ENCODE measurements around the gene TDRD7.

Gene TDRD7, protein sequence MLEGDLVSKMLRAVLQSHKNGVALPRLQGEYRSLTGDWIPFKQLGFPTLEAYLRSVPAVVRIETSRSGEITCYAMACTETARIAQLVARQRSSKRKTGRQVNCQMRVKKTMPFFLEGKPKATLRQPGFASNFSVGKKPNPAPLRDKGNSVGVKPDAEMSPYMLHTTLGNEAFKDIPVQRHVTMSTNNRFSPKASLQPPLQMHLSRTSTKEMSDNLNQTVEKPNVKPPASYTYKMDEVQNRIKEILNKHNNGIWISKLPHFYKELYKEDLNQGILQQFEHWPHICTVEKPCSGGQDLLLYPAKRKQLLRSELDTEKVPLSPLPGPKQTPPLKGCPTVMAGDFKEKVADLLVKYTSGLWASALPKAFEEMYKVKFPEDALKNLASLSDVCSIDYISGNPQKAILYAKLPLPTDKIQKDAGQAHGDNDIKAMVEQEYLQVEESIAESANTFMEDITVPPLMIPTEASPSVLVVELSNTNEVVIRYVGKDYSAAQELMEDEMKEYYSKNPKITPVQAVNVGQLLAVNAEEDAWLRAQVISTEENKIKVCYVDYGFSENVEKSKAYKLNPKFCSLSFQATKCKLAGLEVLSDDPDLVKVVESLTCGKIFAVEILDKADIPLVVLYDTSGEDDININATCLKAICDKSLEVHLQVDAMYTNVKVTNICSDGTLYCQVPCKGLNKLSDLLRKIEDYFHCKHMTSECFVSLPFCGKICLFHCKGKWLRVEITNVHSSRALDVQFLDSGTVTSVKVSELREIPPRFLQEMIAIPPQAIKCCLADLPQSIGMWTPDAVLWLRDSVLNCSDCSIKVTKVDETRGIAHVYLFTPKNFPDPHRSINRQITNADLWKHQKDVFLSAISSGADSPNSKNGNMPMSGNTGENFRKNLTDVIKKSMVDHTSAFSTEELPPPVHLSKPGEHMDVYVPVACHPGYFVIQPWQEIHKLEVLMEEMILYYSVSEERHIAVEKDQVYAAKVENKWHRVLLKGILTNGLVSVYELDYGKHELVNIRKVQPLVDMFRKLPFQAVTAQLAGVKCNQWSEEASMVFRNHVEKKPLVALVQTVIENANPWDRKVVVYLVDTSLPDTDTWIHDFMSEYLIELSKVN

DNA sequence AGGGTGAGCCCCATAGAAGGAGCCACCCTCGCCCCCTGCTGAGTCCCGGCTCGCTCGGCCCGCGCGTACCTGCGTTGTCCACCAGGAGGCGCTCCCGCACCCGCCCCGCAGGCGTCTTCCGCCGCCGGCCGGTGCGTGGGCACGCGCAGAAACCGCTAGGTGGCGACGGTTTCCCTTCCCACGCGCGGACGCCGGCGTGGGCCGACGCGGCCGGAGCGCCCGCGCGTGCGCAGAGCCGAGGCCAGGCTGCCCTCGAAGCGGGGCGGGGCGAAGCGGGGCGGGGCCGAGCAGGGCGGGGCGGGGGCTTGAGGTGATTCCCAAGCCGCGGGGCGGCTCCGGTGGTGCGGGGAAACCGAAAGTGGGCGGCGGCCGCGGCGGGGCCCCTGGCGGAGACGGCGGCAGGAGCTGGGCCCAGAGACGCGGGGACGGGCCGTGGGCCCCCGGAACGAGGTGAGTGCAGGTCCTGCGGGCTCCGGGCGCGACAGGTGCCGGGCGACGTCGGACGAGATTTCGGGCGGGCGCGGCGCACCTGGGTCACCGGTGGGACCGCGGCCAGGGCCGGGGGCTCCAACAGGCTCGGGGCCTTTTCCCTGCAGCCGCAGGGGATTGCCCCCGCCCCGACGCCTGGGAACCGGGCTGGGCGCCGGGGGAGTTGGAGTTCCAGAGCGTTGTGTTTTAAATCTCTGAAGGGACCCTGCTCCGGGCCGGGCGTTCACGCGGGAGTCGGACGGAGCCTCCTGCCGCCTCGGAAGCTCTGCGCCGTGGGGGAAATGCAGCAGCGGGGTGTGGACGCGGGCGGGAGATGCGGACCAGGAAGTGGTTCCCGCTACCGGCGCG lies at the start of gene TDRD7:
TDRD7 (plus strand) TSS at position 308 of the 837 bp plus-strand sequence. CDS start 16,370 bp downstream, outside the sequence.
- no peak for DNase-seq (ENCODE audit: low read depth)

DNA sequence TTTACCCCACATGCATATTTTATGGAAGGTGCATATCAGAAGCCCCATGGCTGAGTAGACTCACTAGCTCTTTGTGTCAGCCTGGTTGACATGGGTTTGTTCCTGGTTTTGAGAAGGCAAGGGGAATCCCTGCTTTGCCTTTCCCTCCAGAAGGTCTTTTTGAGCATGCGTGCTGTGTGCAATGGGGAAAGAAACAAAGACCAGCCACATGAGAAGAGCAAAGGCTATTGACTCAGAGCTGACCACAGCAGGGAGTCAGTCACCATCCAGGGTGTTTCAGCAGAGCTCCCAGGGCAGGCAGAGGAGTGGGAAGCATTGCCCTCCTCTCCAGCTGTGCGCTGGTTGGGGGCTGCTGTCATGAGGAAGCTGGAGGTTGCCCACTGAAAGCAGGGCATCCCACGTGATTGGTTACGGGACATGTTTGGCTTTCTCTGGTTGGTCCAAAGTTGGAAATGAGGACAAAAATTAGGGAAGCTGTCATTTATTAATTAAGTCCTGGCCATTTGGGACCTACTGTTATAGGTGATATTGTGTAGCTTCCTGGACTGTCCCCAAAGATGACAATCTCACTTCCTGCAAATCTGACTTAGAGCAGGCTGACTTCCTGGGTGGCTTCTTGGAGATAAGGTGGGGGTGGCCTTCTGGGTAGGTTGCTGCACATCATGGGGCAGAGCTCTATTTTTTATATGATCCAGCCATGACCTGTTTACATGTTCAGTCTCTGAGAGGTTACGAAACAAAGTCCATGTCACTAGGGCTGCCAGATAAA lies 48.9 kb upstream of the TDRD7 start:
- DNase-seq (ENCODE audit: low read depth): no peak

DNA sequence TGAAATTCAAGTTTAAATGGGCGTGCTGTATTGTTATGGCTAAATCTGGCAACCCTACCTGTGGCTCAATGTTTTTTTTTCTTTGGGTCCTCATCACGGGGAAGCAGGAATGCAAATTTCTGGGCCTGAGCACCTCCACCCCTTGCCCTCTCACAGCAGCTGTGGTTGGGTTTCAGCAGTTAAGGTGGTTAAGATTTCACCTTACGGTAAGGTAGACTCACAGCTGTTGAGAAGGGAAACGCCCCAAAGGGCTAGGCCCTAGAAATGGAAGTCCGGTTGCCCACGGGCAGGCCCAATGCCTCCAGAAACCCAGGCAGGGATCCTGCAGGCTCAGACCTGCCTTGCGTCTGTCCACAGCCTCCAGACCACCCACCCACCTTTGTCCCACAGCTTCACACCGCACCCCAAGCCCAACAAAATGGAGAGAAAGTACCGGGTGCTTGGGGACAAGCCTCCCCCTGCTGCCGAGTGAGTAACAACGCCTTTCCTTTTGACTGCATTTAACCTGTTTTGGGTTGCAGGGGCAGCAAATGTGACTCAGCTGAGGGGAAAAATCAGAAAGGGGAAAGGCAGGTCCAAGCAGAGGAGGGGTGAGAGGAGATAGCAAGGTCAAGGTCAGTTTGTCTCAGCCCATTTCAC lies 48.1 kb upstream of the TDRD7 start:
- no peak for DNase-seq (ENCODE audit: low read depth)

DNA sequence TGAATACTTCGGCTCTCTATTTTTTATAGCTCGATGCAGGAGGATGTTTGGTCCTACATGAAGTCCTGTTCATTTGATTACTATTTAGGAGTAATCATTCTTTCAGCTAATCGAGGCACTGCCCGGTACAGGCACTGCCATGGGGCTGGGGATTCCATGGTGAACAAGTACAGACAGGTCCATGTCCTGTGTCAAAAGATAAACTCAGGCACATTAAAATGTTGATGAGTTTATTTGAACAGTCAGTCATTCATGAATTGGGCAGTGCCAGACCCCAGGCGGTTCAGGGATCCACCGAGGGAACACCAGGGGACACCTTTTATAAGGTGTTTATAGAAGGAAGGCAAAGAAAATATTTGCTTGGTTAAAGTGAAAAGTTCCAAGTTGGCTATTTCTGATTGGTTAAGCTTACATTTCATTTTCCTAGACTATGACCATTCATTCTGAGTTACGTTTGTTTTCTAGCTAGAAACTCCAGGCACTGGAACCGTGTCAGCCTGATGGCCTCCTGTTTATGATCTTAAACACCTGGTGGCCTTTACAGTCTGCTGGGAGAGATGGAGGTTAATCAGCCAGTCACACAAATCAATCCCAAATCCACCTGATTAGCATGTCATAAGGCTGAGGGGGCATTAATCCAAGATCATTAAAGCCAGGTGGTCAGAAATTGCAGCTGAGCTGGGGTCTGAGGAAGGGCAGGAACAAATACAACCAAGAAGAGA lies 47.0 kb upstream of the TDRD7 start:
- DNase-seq (ENCODE audit: low read depth): no peak

DNA sequence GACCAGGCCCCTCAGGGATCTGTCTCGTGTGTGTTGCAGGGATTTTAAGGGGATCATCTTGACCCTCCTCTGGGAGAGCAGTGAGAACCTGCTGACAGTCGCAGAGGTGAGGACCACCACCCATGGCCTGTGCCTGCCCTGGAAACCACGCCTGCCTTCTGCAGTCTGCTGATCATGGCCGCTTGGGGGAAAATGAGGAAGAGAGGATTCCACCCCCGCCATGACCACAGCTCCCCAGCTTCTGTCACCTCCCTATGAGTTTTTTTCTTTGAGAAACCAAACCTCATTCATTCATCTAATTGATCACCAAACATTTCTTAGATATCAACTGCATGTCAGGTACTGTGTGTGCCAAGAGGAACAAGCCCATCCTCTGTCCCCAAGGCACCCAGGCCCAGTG lies 46.3 kb upstream of the TDRD7 start:
- DNase-seq (ENCODE audit: low read depth): no peak

DNA sequence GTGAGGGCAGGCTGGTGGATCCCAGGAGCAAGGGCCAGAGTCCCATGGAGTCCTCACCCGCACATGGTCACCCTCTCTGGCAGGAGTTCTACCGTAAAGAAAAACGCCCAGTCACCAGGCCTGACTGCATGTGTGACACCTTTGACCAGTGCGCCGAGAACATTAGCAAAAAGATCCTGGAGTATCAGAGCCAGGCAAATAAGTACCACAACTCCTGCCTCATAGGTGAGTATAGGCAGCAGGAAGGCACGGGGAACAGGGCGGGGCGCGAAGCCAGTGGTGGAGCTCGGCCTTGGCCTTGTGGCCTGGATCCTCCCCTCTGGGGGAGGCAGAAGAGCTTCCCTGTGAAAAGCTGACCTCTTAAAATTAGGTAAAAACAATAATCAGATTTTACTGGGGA lies 45.4 kb upstream of the TDRD7 start:
- no peak for DNase-seq (ENCODE audit: low read depth)

DNA sequence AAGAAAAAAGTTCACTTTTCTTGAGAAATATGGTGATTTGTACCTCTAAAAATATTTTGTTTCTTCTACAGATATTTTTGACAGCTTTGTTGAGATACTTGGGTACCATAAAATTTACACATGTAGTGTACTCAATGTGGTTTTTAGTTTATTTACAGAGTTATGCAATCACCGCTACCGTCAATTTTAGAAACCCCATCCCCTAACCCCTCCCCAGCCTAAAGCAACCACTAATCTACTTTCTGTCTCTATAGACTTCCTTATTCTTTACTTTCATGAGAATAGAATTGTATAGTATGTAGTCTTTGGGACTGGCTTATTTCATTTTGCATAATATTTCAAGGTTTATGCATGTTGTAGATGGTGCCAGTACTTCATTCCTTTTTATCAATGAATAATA lies 45.0 kb upstream of the TDRD7 start:
- DNase-seq (ENCODE audit: low read depth): no peak

DNA sequence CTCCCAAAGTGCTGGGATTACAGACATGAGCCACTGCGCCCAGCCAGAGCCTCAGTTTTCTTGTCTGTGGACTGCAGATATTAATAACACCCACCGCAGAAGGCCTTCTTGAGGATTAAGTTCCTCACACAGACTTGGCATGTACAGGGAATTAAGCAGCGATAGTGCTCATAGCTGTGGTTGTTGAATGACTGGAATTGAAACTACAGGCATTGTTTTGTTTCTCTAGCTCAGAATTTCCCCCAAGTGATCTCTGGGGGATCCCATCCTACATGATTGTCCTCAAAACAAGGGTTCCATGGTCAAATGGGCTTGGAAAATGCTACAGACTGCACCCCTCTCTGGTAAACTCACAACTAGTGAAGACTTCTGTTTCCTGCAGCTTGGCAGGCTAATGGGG lies 44.2 kb upstream of the TDRD7 start:
- DNase-seq (ENCODE audit: low read depth): no peak

DNA sequence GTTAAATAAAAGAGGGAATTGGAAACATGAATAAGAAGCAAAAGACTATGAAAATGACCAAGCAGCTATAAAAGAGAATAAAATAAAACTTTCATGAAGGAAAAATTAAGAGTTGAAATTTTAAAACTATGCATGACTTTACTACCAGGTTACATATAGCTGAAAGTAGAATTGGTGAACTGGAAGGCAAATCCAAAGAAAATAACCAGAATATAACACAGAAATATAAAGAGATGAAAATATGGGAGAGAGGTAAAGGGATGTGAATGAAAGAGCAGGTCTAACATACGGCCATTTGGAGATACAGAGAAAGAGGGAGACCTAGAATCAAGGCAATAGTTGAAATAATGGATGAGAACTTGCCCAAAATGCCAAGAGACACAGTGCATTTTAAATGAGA lies 42.9 kb upstream of the TDRD7 start:
- no peak for DNase-seq (ENCODE audit: low read depth)

DNA sequence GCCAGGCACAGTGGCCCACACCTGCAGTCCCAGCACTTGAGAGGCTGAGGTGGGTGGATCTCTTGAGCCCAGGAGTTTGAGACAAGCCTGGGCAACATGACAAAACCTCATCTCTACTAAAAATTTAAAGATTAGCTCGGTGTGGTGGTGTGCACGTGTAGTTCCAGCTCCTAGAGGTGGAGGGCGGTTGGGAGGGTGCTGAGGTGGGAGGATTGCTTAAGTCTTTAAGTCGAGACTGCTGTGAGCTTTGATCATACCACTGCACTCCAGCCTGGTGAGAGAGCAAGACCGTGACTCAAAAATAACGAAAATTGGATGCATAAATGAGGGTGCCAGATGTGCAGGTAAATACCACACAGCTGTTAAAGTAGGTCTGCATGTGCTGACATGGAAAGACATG lies 39.3 kb upstream of the TDRD7 start:
- no peak for DNase-seq (ENCODE audit: low read depth)

DNA sequence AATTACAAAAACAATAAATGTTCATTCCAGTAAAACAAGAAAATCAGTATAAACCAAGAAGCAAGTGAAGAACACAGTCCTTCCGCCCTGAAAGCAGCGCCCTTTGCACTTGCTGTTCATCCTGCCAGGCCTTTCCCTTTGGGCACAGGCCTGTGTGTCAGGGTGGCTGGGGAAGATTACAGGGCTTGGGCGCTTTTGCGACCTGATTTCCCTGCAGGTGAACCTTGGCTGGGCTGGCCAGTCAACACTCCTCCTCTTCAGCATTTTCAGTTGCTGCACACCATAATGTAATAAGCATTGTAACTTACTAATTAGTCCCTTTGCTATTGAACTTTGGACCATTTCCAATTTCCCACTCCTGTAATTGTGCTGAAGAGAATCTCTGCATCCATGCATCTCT lies 38.6 kb upstream of the TDRD7 start:
- DNase-seq (ENCODE audit: low read depth): no peak

DNA sequence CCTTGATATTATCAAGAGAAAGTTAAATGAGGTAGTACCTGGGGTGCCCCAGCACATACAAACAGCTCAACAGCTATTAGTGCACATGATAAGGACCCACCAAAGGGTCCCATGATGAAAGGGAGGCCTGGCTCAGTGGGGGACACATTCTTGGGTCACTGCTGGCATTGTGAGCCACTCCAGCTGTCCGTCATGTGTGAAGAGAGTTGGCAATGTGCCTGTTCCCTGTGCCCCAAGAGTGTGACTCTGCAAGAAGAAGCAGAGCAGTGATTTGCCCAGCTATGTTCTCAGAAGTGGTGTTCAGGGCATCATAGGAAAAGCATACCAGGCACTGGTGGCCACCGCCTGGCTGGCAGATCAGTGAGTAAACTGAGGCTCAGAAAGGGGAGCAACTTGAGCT lies 37.1 kb upstream of the TDRD7 start:
- no peak for DNase-seq (ENCODE audit: low read depth)

DNA sequence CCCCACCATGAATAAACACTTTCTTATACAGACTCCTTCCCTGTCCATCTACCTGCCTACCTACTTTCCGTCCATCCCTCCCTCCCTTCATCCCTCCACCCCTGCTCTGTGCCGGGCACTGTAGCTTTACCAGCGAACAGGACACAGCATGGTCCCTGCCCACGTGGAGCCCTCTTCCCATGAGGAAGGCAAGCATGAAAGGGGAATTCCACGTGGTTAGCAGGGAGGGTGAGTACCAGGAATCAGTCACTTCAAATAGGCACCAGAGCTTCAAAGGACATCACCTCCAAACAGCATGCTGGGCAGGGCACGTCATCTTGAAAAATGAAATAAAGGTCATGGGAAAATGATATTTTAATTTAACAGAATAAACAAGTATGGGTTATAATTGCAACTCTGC lies 35.0 kb upstream of the TDRD7 start:
- no peak for DNase-seq (ENCODE audit: low read depth)

DNA sequence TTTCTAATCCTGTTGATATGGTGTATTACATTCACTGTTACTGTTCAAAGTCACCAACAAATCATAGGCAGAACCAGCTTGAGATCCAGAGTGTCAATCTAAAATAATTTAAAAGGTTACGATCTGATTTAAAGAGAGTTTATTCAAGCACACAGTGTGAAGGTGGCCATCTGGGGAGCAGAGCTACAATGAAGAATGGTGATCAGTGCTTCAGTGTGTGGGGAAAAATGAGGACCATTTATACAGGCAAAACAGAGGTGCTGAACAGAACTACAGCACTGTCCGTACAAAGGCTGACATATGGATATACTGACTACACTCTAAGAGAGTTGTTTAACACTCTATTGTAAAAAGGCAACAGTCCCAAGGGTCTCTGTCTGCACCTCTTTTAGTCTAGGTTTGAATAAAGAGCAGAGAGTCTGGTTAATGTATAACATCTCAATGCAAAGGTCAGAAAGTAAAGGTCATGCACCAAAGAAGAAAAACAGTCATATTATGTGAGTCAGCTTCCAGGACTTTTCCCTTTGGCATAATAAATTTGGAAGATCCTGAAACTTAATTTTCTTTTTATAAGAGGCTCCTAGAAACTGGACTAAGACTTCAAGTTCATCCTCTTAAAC lies 29.7 kb upstream of the TDRD7 start:
- no peak for DNase-seq (ENCODE audit: low read depth)

DNA sequence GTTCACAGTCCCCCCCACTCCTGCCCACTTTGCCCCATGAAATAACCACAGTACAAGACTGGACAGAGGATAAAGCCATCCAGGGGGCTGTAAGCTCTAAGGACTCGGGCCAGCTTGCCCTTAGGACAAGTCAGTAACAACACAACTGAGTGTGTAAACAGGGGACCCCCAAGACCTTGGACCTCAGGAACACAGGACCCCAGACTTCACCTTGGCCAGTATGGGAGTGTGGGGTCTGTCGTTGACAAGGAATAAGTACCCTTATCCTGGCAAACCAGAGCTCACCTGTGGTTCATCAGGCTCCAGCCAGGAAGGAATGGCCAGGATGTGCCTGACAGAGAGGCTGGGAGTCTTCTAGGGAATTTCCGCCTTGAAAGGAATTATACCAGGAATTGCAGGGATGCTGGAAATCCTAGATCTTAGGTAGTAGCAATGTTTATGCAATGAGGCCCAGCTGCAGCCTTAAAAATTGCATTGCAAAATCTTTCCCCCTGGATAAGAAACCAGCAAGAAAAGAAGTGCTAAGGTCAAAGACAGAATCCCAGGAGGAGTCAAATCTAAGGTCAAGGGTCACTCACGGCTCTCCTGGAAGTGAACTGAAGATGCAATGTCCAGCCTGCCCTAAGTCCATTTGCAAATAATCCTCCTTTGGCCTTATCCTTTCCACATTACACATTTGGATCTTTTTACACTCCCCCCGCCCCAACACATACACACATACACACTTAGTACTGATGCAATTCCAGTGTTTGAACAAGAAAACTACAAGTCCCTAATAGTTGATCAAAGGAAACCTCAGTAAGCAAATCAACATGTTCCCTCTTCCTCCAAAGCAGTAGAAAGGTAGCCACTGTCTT lies 27.3 kb upstream of the TDRD7 start:
- DNase-seq (ENCODE audit: low read depth): no peak

DNA sequence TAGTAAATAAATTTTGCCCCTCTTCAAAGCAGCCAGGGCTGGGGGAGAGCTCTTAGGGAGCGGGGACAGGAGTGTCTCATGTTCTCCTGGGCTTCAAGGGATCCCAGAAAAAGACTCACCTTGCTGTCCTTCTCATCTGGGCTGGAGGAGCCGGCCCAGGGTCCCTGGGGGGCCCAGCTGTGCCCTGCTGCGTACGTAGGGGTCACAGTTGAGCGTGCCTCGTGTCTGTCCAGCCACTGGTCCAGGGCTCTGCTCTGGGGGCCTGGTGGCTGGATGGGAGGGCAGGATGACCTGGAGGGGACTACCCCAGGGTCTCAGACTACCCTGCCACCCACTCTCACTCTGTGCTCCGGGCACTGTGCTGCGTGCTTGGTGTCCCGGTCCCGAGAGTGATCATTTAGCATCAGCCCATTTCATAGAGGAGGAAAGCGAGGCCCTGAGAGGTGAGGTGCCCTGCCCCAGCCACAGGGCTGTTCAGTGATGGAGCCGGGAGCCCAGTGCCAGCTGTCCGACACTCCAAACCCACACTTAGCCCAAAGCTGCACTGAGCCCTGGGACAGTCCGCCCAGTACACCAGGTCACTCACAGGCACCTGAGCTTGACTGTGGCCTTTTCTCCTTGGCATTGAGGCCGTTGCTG lies 26.2 kb upstream of the TDRD7 start:
- DNase-seq (ENCODE audit: low read depth): no peak

DNA sequence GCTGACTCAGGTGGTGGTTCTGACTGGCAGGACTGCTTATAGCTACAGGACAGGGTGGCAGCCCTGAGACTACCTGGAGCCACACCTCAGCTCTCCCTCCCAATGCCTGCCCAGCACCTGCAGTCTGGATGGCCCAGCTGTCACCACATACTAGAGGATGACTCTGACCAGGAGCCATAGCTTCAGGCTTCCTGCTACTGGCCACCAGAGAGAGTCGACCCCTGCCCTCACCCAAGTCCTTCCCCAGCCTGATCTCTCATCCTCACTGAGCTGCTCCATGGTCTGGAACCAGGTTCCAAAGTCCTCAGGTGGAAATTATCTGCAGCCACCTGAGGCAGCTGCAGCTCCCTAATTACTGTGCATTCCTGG lies 25.6 kb upstream of the TDRD7 start:
- no peak for DNase-seq (ENCODE audit: low read depth)

Data from HS-27A (cell line).